Erythroblast (primary cell): ENCODE results near the gene SCAMP3.
"Not testable (repeated sequence)": the region's sequence is repeated elsewhere in the genome, so short reads cannot be mapped to it uniquely, and the experiment has no call there.

Experiments used
- GATA1 ChIP-seq: IDR thresholded peaks from 2 replicates; pipeline ENCODE4 v1.6.1; 2011; ENCODE audit warnings: low read depth, mild to moderate bottlenecking, control low read depth, low read length, moderate library complexity
- POLR2A ChIP-seq: IDR thresholded peaks from 2 replicates; pipeline ENCODE4 v1.6.1; 2011; ENCODE audit warnings: mild to moderate bottlenecking, low read length

GRCh38 chr1:155212051-155212440 is 50.1 kb downstream of the SCAMP3 start:
- not testable (repeated sequence) for TF ChIP-seq POLR2A, GATA1
